ENCODE data around the gene TAS2R50.

GRCh38 chr12:10965476-10965875, 21.2 kb downstream of the TAS2R50 start:
- no peak for TF ChIP-seq CTCF (conservative IDR thresholded peaks at IDR 0.05 in 1 of 2, IDR thresholded peaks at IDR 0.05 in 1 of 2; ENCODE audit: extremely low read depth in 1 of 2, insufficient read depth in 1 of 2, low read depth in 1 of 2, low read length in 2 of 2)
- TF ChIP-seq EZH2 (IDR thresholded peaks at IDR 0.05; ENCODE audit: borderline replicate concordance, low read length), result no peak

Data from mammary epithelial cell (primary cell).